SK-N-SH (cell line): Measurements from ENCODE around the gene SACM1L. TPM values are rescaled to one million over a fixed set of nuclear protein-coding genes. Genes with fewer than 3 reads are reported as not detected.

Experiments
- CTCF ChIA-PET: fragments of 300-600, 350-600 bp; formaldehyde crosslinking; extraction: SDS; loops from one replicate; lab custom pipeline; 2021; lab: Yijun Ruan, JAX
- POLR2A ChIA-PET: fragments of 350-600 bp; sonication (Branson Sonifier 250); formaldehyde crosslinking; extraction: SDS; loops from one replicate; lab custom pipeline; 2020; ENCODE audit warnings: antibody characterized with exemption, inconsistent platforms; lab: Yijun Ruan, JAX
- DNase-seq: peaks from one replicate; pipeline ENCODE4 v3.0.0; 2012
- H2AFZ ChIP-seq: fragments of 200-600 bp; sonication (generic); 2 replicates; pipeline ENCODE4 v1.8.1; 2016; ENCODE audit warnings: antibody characterized with exemption, mild to moderate bottlenecking, low read depth
- H3F3A ChIP-seq: fragments of 200-600 bp; sonication (generic); replicated peaks from 2 replicates; pipeline ENCODE3; 2016; ENCODE audit warnings: antibody characterized with exemption, mild to moderate bottlenecking; ENCODE audit not compliant: insufficient read depth
- H3K27ac ChIP-seq, 2 experiments: fragments of 200-500 bp in 1 of 2; fragments of 200-600 bp in 1 of 2; sonication (Bioruptor generic) in 1 of 2; sonication (generic), shearing (Covaris generic) in 1 of 2; 2 replicates each; pipeline versions ENCODE4 v1.5.1 to v1.6.1; 2014 to 2016; ENCODE audit warnings: low read depth in 2 of 2, inconsistent platforms in 1 of 2, low read length in 1 of 2, mild to moderate bottlenecking in 1 of 2, mixed read lengths in 1 of 2
- H3K27me3 ChIP-seq: fragments of 200-600 bp; sonication (generic), shearing (Covaris generic); 2 replicates; pipeline ENCODE4 v1.6.1; 2016; ENCODE audit warnings: mixed run types; ENCODE audit not compliant: insufficient read depth
- H3K36me3 ChIP-seq, 2 experiments: fragments of 200-500 bp in 1 of 2; fragments of 200-600 bp in 1 of 2; sonication (Bioruptor generic) in 1 of 2; sonication (generic) in 1 of 2; replicated peaks in 1 of 2; 2 replicates each; pipeline versions ENCODE3 to v1.5.1; 2014 to 2016; ENCODE audit warnings: low read length in 1 of 2, mild to moderate bottlenecking in 1 of 2; ENCODE audit not compliant: insufficient read depth in 2 of 2, control insufficient read depth in 1 of 2
- H3K4me1 ChIP-seq, 2 experiments: fragments of 200-500 bp in 1 of 2; fragments of 200-600 bp in 1 of 2; sonication (Bioruptor generic) in 1 of 2; sonication (generic), shearing (Covaris generic) in 1 of 2; 2 replicates each; pipeline versions ENCODE4 v1.5.1 to v1.6.1; 2014 to 2016; ENCODE audit warnings: low read depth in 1 of 2, low read length in 1 of 2, mixed run types in 1 of 2; ENCODE audit not compliant: insufficient read depth in 2 of 2, control insufficient read depth in 1 of 2
- H3K4me2 ChIP-seq: fragments of 200-600 bp; sonication (generic), shearing (Covaris generic); 2 replicates; pipeline ENCODE4 v1.6.1; 2017; ENCODE audit warnings: mixed run types
- H3K4me3 ChIP-seq, 2 experiments: fragments of 200-500 bp in 1 of 2; fragments of 200-600 bp in 1 of 2; sonication (Bioruptor generic) in 1 of 2; sonication (generic), shearing (Covaris generic) in 1 of 2; 2 replicates each; pipeline versions ENCODE4 v1.5.1 to v1.8.1; 2014 to 2016; ENCODE audit warnings: low read depth in 2 of 2, inconsistent platforms in 1 of 2, low read length in 1 of 2, mild to moderate bottlenecking in 1 of 2, mixed read lengths in 1 of 2, moderate library complexity in 1 of 2
- H3K79me2 ChIP-seq: fragments of 200-600 bp; sonication (generic); 2 replicates; pipeline ENCODE4 v1.8.1; 2017; ENCODE audit warnings: mild to moderate bottlenecking; ENCODE audit not compliant: insufficient read depth
- H3K9ac ChIP-seq: fragments of 200-600 bp; sonication (generic); 2 replicates; pipeline ENCODE4 v1.6.1; 2017; ENCODE audit warnings: mixed run types
- H3K9me2 ChIP-seq: fragments of 200-600 bp; sonication (generic); 2 replicates; pipeline ENCODE4 v1.6.1; 2017; ENCODE audit warnings: mixed run types
- H3K9me3 ChIP-seq: fragments of 200-600 bp; sonication (generic); 2 replicates; pipeline ENCODE4 v1.6.1; 2017; ENCODE audit warnings: mixed run types, mild to moderate bottlenecking, moderate library complexity
- H4K20me1 ChIP-seq: fragments of 200-600 bp; sonication (generic); 2 replicates; pipeline ENCODE4 v1.6.1; 2017; ENCODE audit warnings: mild to moderate bottlenecking, mixed run types; ENCODE audit not compliant: insufficient read depth
- ELF1 ChIP-seq: IDR thresholded peaks from 2 replicates; pipeline ENCODE4 v1.4.0; 2012
- EP300 ChIP-seq, 2 experiments: IDR thresholded peaks; 2 replicates each; pipeline versions ENCODE4 v1.4.0 to v1.6.1; 2012; ENCODE audit warnings: borderline replicate concordance in 1 of 2, low read depth in 1 of 2, low read length in 1 of 2
- EZH2phosphoT487 ChIP-seq: fragments of 200-600 bp; sonication (generic); IDR thresholded peaks from 2 replicates; pipeline ENCODE4 v1.6.1; 2017; ENCODE audit warnings: low read depth, mixed run types, mild to moderate bottlenecking, antibody characterized with exemption, moderate library complexity, borderline replicate concordance
- FOXM1 ChIP-seq: IDR thresholded peaks from 2 replicates; pipeline ENCODE4 v1.4.0; 2012; ENCODE audit warnings: low read depth, mild to moderate bottlenecking
- GABPA ChIP-seq: IDR thresholded peaks from 2 replicates; pipeline ENCODE4 v1.4.0; 2012; ENCODE audit warnings: low read depth, mild to moderate bottlenecking
- GATA2 ChIP-seq: sonication (generic); formaldehyde crosslinking; IDR thresholded peaks from 2 replicates; pipeline ENCODE4 v1.5.0; 2020; ENCODE audit warnings: mild to moderate bottlenecking, missing genetic modification reagents
- MEF2A ChIP-seq: IDR thresholded peaks from 2 replicates; pipeline ENCODE4 v1.4.0; 2012; ENCODE audit warnings: low read depth, borderline replicate concordance
- NFIC ChIP-seq: IDR thresholded peaks from 2 replicates; pipeline ENCODE4 v1.4.0; 2012; ENCODE audit warnings: borderline replicate concordance
- NRF1 ChIP-seq: IDR thresholded peaks from 2 replicates; pipeline ENCODE4 v1.6.1; 2012; ENCODE audit warnings: low read depth, mild to moderate bottlenecking, low read length
- POLR2AphosphoS5 ChIP-seq: IDR thresholded peaks from 2 replicates; pipeline ENCODE4 v1.6.1; 2012; ENCODE audit warnings: low read depth, low read length
- RAD21 ChIP-seq: IDR thresholded peaks from 2 replicates; pipeline ENCODE4 v1.6.1; 2012; ENCODE audit warnings: mild to moderate bottlenecking, low read length
- RFX5 ChIP-seq: IDR thresholded peaks from 2 replicates; pipeline ENCODE4 v1.6.1; 2012; ENCODE audit warnings: mild to moderate bottlenecking, improper control_type of control experiment, low read length
- RXRA ChIP-seq: IDR thresholded peaks from 2 replicates; pipeline ENCODE4 v1.4.0; 2012; ENCODE audit warnings: low read depth, mild to moderate bottlenecking, borderline replicate concordance
- SIN3A ChIP-seq: IDR thresholded peaks from 2 replicates; pipeline ENCODE4 v1.6.1; 2012; ENCODE audit warnings: low read depth, mild to moderate bottlenecking, low read length, moderate library complexity, borderline replicate concordance
- SMC3 ChIP-seq: IDR thresholded peaks from 2 replicates; pipeline ENCODE4 v1.6.1; 2012; ENCODE audit warnings: low read depth, low read length, improper control_type of control experiment
- TAF1 ChIP-seq: IDR thresholded peaks from 2 replicates; pipeline ENCODE4 v1.6.1; 2012; ENCODE audit warnings: low read depth, mild to moderate bottlenecking, low read length, moderate library complexity, borderline replicate concordance
- TCF12 ChIP-seq: IDR thresholded peaks from 2 replicates; pipeline ENCODE4 v1.4.0; 2012
- WGBS: methylation state at CpG from one replicate; pipeline ENCODE4 v1.1.6; 2017; ENCODE audit warnings: low lambda C conversion rate; 5-methylcytosine and 5-hydroxymethylcytosine counted together
- polyA plus RNA-seq, 3 experiments: library from polyadenylated mRNA; depleted of rRNA; stranded (reverse); fragments of >200 nt; gene quantifications; 2 replicates each; pipeline ENCODE4 v1.2.3, GENCODE V29; 2012
- TF ChIP-seq, protein P1 (sequence below): IDR thresholded peaks from 2 replicates; pipeline ENCODE4 v1.4.0; 2012; ENCODE audit warnings: low read depth, borderline replicate concordance
- TF ChIP-seq, protein P2 (sequence below): fragments of 200-600 bp; sonication (generic); IDR thresholded peaks from 2 replicates; pipeline ENCODE4 v1.6.1; 2017; ENCODE audit warnings: antibody characterized with exemption, mild to moderate bottlenecking, moderate library complexity
- TF ChIP-seq, protein P3 (sequence below): IDR thresholded peaks from 2 replicates; pipeline ENCODE4 v1.4.0; 2012; ENCODE audit warnings: low read depth
- TF ChIP-seq, protein P4 (sequence below): IDR thresholded peaks from 2 replicates; pipeline ENCODE4; 2012

Gene SACM1L
- polyA plus RNA-seq, 1 of the 3 experiments (the other 2 are of a cell fraction), result 11.2 TPM

DNA sequence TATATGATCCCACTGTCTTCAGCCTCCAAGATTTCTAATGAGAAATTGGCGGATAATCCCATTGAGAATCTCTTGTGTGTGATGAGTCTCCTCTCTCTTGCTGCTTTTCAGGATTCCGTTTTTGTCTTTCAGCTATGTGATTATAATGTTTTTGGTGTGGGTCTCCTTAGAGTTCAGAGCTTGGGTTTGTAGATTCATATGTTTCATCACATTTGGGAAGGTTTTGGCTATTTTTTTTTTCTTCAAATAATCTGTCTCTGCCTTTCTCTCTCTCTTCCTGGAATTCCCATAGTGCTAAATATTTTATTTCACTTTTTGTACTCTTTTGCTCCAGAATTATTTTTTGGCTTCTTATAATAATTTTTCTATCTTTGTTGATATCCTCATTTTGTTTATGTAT is 40.4 kb downstream of the SACM1L start:
- no peak overlapping the region for H3K4me3 ChIP-seq
- POLR2A ChIA-PET, result no interaction called here
- no peak overlapping the region for H3K4me2 ChIP-seq
- H3K27me3 ChIP-seq, result no peaks in the 10 kb centered on the region
- H3K27ac ChIP-seq, result no peak overlapping the region
- peaks cover 60 to 71% of the 10 kb centered on the region in 2 experiments for H3K36me3 ChIP-seq
- no peak overlapping the region for H3K9ac ChIP-seq
- peaks cover 9% of the 10 kb centered on the region; the same call in 1 of the 2 replicates for H3K79me2 ChIP-seq
- H3K9me3 ChIP-seq, result no peaks in the 10 kb centered on the region
- H3K9me2 ChIP-seq, result no peaks in the 10 kb centered on the region
- H3F3A ChIP-seq, result no peaks in the 10 kb centered on the region
- H4K20me1 ChIP-seq, result no peaks in the 10 kb centered on the region
- no peak for DNase-seq
- H3K4me1 ChIP-seq, result no peaks in the 10 kb centered on the region
- no peak for TF ChIP-seq POLR2AphosphoS5
- TF ChIP-seq, protein P1, sequence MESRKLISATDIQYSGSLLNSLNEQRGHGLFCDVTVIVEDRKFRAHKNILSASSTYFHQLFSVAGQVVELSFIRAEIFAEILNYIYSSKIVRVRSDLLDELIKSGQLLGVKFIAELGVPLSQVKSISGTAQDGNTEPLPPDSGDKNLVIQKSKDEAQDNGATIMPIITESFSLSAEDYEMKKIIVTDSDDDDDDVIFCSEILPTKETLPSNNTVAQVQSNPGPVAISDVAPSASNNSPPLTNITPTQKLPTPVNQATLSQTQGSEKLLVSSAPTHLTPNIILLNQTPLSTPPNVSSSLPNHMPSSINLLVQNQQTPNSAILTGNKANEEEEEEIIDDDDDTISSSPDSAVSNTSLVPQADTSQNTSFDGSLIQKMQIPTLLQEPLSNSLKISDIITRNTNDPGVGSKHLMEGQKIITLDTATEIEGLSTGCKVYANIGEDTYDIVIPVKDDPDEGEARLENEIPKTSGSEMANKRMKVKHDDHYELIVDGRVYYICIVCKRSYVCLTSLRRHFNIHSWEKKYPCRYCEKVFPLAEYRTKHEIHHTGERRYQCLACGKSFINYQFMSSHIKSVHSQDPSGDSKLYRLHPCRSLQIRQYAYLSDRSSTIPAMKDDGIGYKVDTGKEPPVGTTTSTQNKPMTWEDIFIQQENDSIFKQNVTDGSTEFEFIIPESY, result no peak
- TF ChIP-seq, protein P2, sequence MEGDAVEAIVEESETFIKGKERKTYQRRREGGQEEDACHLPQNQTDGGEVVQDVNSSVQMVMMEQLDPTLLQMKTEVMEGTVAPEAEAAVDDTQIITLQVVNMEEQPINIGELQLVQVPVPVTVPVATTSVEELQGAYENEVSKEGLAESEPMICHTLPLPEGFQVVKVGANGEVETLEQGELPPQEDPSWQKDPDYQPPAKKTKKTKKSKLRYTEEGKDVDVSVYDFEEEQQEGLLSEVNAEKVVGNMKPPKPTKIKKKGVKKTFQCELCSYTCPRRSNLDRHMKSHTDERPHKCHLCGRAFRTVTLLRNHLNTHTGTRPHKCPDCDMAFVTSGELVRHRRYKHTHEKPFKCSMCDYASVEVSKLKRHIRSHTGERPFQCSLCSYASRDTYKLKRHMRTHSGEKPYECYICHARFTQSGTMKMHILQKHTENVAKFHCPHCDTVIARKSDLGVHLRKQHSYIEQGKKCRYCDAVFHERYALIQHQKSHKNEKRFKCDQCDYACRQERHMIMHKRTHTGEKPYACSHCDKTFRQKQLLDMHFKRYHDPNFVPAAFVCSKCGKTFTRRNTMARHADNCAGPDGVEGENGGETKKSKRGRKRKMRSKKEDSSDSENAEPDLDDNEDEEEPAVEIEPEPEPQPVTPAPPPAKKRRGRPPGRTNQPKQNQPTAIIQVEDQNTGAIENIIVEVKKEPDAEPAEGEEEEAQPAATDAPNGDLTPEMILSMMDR, result no peak
- no peak for TF ChIP-seq SIN3A
- TF ChIP-seq, protein P3, sequence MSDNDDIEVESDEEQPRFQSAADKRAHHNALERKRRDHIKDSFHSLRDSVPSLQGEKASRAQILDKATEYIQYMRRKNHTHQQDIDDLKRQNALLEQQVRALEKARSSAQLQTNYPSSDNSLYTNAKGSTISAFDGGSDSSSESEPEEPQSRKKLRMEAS, result no peak
- no peak for TF ChIP-seq RXRA
- no peak for TF ChIP-seq SMC3
- no peak for TF ChIP-seq TCF12
- no peak for TF ChIP-seq ELF1
- TF ChIP-seq NRF1, result no peak
- 82% methylated on average over 2 of the region's 2 CpGs for WGBS
- CTCF ChIA-PET, result interaction anchor here (1.4 kb wide), 1 partner anchor 31 kb away, joined by 4 read pairs; no protein-coding TSS in a partner anchor
- no peak overlapping the region for H2AFZ ChIP-seq

DNA sequence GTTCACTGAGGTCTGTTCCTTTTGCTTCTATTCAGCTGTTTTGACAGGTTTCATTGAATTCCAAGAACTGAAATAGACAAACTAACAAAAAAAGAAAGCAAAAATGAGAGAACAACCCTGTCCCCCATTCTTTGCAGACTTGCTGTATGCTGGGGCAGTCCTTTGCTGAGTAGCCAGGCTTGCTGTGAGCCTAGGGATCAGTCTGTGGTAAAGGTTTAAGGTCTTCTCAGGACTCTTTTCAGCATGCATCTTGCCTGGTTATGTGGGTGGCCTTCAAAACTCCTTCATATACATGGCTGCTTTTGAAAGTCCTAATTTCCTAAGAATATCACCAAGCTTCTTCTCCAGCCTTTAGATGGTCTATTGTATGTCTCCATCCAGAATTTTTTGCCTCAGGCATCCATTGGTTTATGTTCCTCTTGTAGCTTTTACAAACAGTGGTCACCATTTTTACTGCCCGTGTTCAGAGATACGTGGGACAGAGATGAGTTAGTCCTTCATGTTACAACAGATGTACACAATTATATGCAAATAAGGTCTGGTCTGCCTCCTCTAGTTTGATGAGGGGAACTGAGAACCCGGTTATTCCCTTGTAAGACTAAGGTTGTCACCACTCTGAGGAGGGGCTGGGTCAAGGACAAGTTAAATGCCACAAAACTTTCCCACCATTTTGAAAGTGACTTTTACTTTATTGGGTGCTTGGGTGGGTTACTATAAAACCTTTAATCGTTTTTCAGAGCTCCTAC is 41.4 kb downstream of the SACM1L start:
- H3K27me3 ChIP-seq, result no peaks in the 10 kb centered on the region
- H3K4me1 ChIP-seq, result no peaks in the 10 kb centered on the region
- H3K9me2 ChIP-seq, result no peaks in the 10 kb centered on the region
- H4K20me1 ChIP-seq, result no peaks in the 10 kb centered on the region
- peaks cover 9% of the 10 kb centered on the region; the same call in 1 of the 2 replicates for H3K79me2 ChIP-seq
- ChIA-PET CTCF (interaction anchor here (1.2 to 1.4 kb wide), 2 partner anchors 30 to 31 kb away, joined by 4 to 7 read pairs; no protein-coding TSS in a partner anchor), POLR2A (no interaction called here)
- no peak overlapping the region for H3K27ac ChIP-seq
- no peaks in the 10 kb centered on the region for H3K9me3 ChIP-seq
- no peaks in the 10 kb centered on the region for H3F3A ChIP-seq
- H3K4me3 ChIP-seq, result no peak overlapping the region
- 89% methylated on average over 4 of the region's 4 CpGs for WGBS
- peaks cover 60 to 71% of the 10 kb centered on the region in 2 experiments for H3K36me3 ChIP-seq
- H3K4me2 ChIP-seq, result no peak overlapping the region
- no peak overlapping the region for H3K9ac ChIP-seq
- no peak overlapping the region for H2AFZ ChIP-seq
- DNase-seq, result no peak
- TF ChIP-seq SMC3 (no peak), FOXM1 (no peak), RAD21 (no peak), TAF1 (no peak), MEF2A (no peak), POLR2AphosphoS5 (no peak), GATA2 (CRISPR knock-in tag) (no peak), RFX5 (no peak), GABPA (no peak), EZH2phosphoT487 (no peak), NRF1 (no peak), EP300 (IDR thresholded peaks at IDR 0.05; ENCODE audit: borderline replicate concordance in 1 of 2, low read depth in 1 of 2, low read length in 1 of 2) (no peak), NFIC (no peak)
- TF ChIP-seq, protein P1, result no peak
- TF ChIP-seq, protein P4, sequence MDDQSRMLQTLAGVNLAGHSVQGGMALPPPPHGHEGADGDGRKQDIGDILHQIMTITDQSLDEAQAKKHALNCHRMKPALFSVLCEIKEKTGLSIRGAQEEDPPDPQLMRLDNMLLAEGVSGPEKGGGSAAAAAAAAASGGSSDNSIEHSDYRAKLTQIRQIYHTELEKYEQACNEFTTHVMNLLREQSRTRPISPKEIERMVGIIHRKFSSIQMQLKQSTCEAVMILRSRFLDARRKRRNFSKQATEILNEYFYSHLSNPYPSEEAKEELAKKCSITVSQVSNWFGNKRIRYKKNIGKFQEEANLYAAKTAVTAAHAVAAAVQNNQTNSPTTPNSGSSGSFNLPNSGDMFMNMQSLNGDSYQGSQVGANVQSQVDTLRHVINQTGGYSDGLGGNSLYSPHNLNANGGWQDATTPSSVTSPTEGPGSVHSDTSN, result no peak
